GM23248 (cell line): ENCODE data around the gene IL31. TPM values are rescaled to one million over a fixed set of nuclear protein-coding genes. Genes with fewer than 3 reads are reported as not detected.

Experiments used
- DNase-seq: peaks from one replicate; pipeline ENCODE4 v3.0.0-alpha.2; 2015
- H2AFZ ChIP-seq: fragments of 200-600 bp; sonication (generic); 2 replicates; pipeline ENCODE4 v1.6.1; 2016; ENCODE audit warnings: antibody characterized with exemption
- H3F3A ChIP-seq: fragments of 200-600 bp; sonication (generic); 2 replicates; pipeline ENCODE4 v1.6.1; 2016; ENCODE audit warnings: mild to moderate bottlenecking, antibody characterized with exemption, mixed run types; ENCODE audit not compliant: insufficient read depth
- H3K27ac ChIP-seq: fragments of 200-600 bp; sonication (generic); 2 replicates; pipeline ENCODE4 v1.5.1; 2016; ENCODE audit warnings: mild to moderate bottlenecking
- H3K27me3 ChIP-seq: fragments of 200-600 bp; sonication (generic); replicated peaks from 2 replicates; pipeline ENCODE4 v1.6.1; 2016; ENCODE audit warnings: mild to moderate bottlenecking; ENCODE audit not compliant: insufficient read depth
- H3K36me3 ChIP-seq: fragments of 200-600 bp; sonication (generic); 2 replicates; pipeline ENCODE4 v1.6.1; 2016; ENCODE audit warnings: low read depth, mild to moderate bottlenecking
- H3K4me1 ChIP-seq: fragments of 200-600 bp; sonication (generic); 2 replicates; pipeline ENCODE4 v1.6.1; 2016; ENCODE audit warnings: mild to moderate bottlenecking; ENCODE audit not compliant: insufficient read depth
- H3K4me2 ChIP-seq: fragments of 200-600 bp; sonication (generic); one replicate; pipeline ENCODE4 v1.6.1; 2016; ENCODE audit warnings: mild to moderate bottlenecking; ENCODE audit not compliant: unreplicated experiment
- H3K4me3 ChIP-seq: fragments of 200-600 bp; sonication (generic); 2 replicates; pipeline ENCODE4 v1.5.1; 2016; ENCODE audit warnings: mild to moderate bottlenecking
- H3K79me2 ChIP-seq: fragments of 200-600 bp; sonication (generic); 2 replicates; pipeline ENCODE4 v1.6.1; 2016; ENCODE audit warnings: mild to moderate bottlenecking; ENCODE audit not compliant: insufficient read depth
- H3K9ac ChIP-seq: fragments of 200-600 bp; sonication (generic); 2 replicates; pipeline ENCODE4 v1.6.1; 2016; ENCODE audit warnings: mild to moderate bottlenecking
- H3K9me2 ChIP-seq: fragments of 200-600 bp; sonication (generic); 2 replicates; pipeline ENCODE4 v1.6.1; 2016; ENCODE audit warnings: mixed run types, mild to moderate bottlenecking, moderate library complexity; ENCODE audit not compliant: insufficient read depth
- H3K9me3 ChIP-seq: fragments of 200-600 bp; sonication (generic); one replicate; pipeline ENCODE4 v1.6.1; 2017; ENCODE audit warnings: low read depth
- H4K20me1 ChIP-seq: fragments of 200-600 bp; sonication (generic); 2 replicates; pipeline ENCODE4 v1.6.0; 2016; ENCODE audit not compliant: insufficient read depth
- EZH2 ChIP-seq: fragments of 200-600 bp; sonication (generic); IDR thresholded peaks from 2 replicates; pipeline ENCODE4 v1.6.1; 2018; ENCODE audit warnings: antibody characterized with exemption, mild to moderate bottlenecking; ENCODE audit not compliant: insufficient read depth, poor library complexity, severe bottlenecking
- EZH2phosphoT487 ChIP-seq: fragments of 200-600 bp; sonication (generic); IDR thresholded peaks from 2 replicates; pipeline ENCODE4 v1.6.1; 2018; ENCODE audit warnings: antibody characterized with exemption, moderate library complexity, mild to moderate bottlenecking, low read depth; ENCODE audit not compliant: insufficient read depth
- WGBS, 2 experiments: methylation state at CpG; one replicate each; pipeline ENCODE4 v1.1.6; 2015 to 2017; ENCODE audit warnings: low lambda C conversion rate in 2 of 2, low coverage in 1 of 2; ENCODE audit errors: missing lambda C conversion rate in 2 of 2; 5-methylcytosine and 5-hydroxymethylcytosine counted together
- in situ Hi-C: fragments of 300-500 bp; cut with MboI; formaldehyde crosslinking; loops from 2 replicates; pipeline ENCODE4 v1.15.0; 2020
- polyA plus RNA-seq: library from polyadenylated mRNA; unstranded; fragments of >200 nt; fragmentation: Nextera tagmentation; extraction: Ambion mirVana; gene quantifications from 2 replicates; pipeline ENCODE4 v1.2.1, GENCODE V29; 2016
- total RNA-seq: library from RNA; depleted of rRNA; stranded (reverse); fragments of >200 nt; shearing (Covaris generic); gene quantifications from 2 replicates; pipeline ENCODE4 v1.2.3, GENCODE V29; 2014

The IL31 gene
- total and polyA plus RNA-seq, 2 experiments from 2014 or later = not detected

- in situ Hi-C loops = no loop called here
- Histone ChIP-seq H3K4me1 (no peaks in the 10 kb centered on the region), H2AFZ (no peak overlapping the region), H4K20me1 (no peaks in the 10 kb centered on the region), H3K9me3 (no peaks in the 10 kb centered on the region), H3K9me2 (no peaks in the 10 kb centered on the region), H3K36me3 (no peaks in the 10 kb centered on the region), H3K27ac (no peak overlapping the region), H3K4me3 (no peak overlapping the region), H3K4me2 (no peak overlapping the region), H3F3A (no peaks in the 10 kb centered on the region), H3K9ac (no peak overlapping the region), H3K27me3 (no peaks in the 10 kb centered on the region), H3K79me2 (no peaks in the 10 kb centered on the region)
- DNase-seq = no peak
- WGBS, 2 experiments = 93 to 96% methylated on average over 15 of the region's 15 CpGs
- TF ChIP-seq EZH2phosphoT487 = no peak
- no peak for TF ChIP-seq EZH2
Measured at GRCh38 chr12:122139266-122139665, 34.8 kb downstream of the IL31 start.

DNA sequence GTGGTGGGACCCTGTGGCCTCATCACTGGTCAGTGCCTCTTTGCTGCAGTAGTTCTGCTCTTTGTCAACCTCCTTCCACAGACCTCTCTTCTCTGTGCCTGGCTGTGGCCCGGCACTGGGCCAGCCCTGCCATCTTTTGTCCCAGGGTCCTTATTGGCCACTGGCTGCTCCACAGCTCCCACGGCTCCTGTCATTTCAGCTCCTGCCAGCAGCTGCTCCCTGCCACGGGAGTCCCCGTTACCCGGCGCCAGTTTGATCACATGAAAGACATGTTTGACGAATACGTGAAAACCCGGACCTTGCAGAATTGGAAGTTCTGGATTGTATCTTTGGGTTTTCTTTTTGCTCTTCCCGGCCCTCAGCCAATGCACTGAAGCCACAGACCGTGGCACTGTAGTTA is 35.4 kb downstream of the IL31 start:
- in situ Hi-C loops = no loop called here
- Histone ChIP-seq H3K4me2 (no peak overlapping the region), H3K79me2 (no peaks in the 10 kb centered on the region), H3K4me3 (no peak overlapping the region), H4K20me1 (no peaks in the 10 kb centered on the region), H2AFZ (no peak overlapping the region), H3K4me1 (no peaks in the 10 kb centered on the region), H3K9me2 (no peaks in the 10 kb centered on the region), H3K9ac (no peak overlapping the region), H3K27me3 (no peaks in the 10 kb centered on the region), H3K36me3 (no peaks in the 10 kb centered on the region), H3K9me3 (no peaks in the 10 kb centered on the region), H3F3A (no peaks in the 10 kb centered on the region), H3K27ac (no peak overlapping the region)
- no peak for DNase-seq
- no peak for TF ChIP-seq EZH2
- TF ChIP-seq EZH2phosphoT487 = no peak
- WGBS, 2 experiments = 88 to 92% methylated on average over 11 of the region's 11 CpGs

DNA sequence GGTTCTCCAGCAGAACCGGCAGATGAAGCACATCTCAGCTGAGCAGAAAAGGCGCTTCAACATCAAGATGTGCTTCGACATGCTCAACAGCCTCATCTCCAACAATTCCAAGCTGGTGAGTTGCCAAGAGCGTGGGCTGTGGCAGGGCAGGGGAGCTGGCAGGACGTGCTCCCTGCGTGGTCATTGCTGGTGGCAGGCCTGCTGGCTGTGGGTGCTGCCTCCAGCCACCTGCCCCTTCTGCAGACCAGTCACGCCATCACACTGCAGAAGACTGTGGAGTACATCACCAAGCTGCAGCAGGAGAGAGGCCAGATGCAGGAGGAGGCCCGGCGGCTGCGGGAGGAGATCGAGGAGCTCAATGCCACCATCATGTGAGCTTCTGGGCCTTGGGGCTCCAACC is 35.8 kb downstream of the IL31 start:
- no peak for DNase-seq

GRCh38 chr12:122137681-122138080 is 36.3 kb downstream of the IL31 start:
- no peak overlapping the region for H3K9ac ChIP-seq
- no peaks in the 10 kb centered on the region for H3F3A ChIP-seq
- no peaks in the 10 kb centered on the region for H3K79me2 ChIP-seq
- H3K36me3 ChIP-seq = peaks cover 4% of the 10 kb centered on the region; the same call in 1 of the 2 replicates
- no peak overlapping the region for H3K4me3 ChIP-seq
- TF ChIP-seq EZH2 (no peak), EZH2phosphoT487 (no peak)
- H4K20me1 ChIP-seq = no peaks in the 10 kb centered on the region
- no peak for DNase-seq
- in situ Hi-C loops = no loop called here
- H3K27me3 ChIP-seq = no peaks in the 10 kb centered on the region
- no peaks in the 10 kb centered on the region for H3K4me1 ChIP-seq
- H3K4me2 ChIP-seq = no peak overlapping the region
- WGBS, 2 experiments = 76 to 78% methylated on average over 8 to 10 of the region's 11 CpGs
- no peak overlapping the region for H2AFZ ChIP-seq
- H3K27ac ChIP-seq = no peak overlapping the region
- H3K9me2 ChIP-seq = no peaks in the 10 kb centered on the region
- H3K9me3 ChIP-seq = no peaks in the 10 kb centered on the region

More for the DNA sequence above, 35.8 kb downstream of the IL31 start:
- no peak overlapping the region for H3K27ac ChIP-seq
- H3K79me2 ChIP-seq = no peaks in the 10 kb centered on the region
- in situ Hi-C loops = no loop called here
- H3K9ac ChIP-seq = no peak overlapping the region
- WGBS, 2 experiments = 86 to 87% methylated on average over 10 of the region's 11 CpGs
- no peak overlapping the region for H2AFZ ChIP-seq
- no peaks in the 10 kb centered on the region for H3K27me3 ChIP-seq
- no peak overlapping the region for H3K4me3 ChIP-seq
- no peak overlapping the region for H3K4me2 ChIP-seq
- no peaks in the 10 kb centered on the region for H4K20me1 ChIP-seq
- TF ChIP-seq EZH2 (no peak), EZH2phosphoT487 (no peak)
- H3K9me3 ChIP-seq = no peaks in the 10 kb centered on the region
- no peaks in the 10 kb centered on the region for H3K9me2 ChIP-seq
- H3K36me3 ChIP-seq = no peaks in the 10 kb centered on the region
- no peaks in the 10 kb centered on the region for H3K4me1 ChIP-seq
- no peaks in the 10 kb centered on the region for H3F3A ChIP-seq

GRCh38 chr12:122137229-122137628 is 36.8 kb downstream of the IL31 start:
- H3K4me2 ChIP-seq = no peak overlapping the region
- H3K79me2 ChIP-seq = no peaks in the 10 kb centered on the region
- no peak overlapping the region for H3K9ac ChIP-seq
- WGBS, 2 experiments = 79 to 83% methylated on average over 10 of the region's 10 CpGs
- no peaks in the 10 kb centered on the region for H3K4me1 ChIP-seq
- peaks cover 7% of the 10 kb centered on the region; the same call in 1 of the 2 replicates for H3K36me3 ChIP-seq
- no peaks in the 10 kb centered on the region for H3F3A ChIP-seq
- H4K20me1 ChIP-seq = no peaks in the 10 kb centered on the region
- no peaks in the 10 kb centered on the region for H3K9me2 ChIP-seq
- H2AFZ ChIP-seq = no peak overlapping the region
- no peak overlapping the region for H3K27ac ChIP-seq
- DNase-seq = no peak
- H3K4me3 ChIP-seq = no peak overlapping the region
- in situ Hi-C loops = no loop called here
- H3K9me3 ChIP-seq = no peaks in the 10 kb centered on the region
- H3K27me3 ChIP-seq = no peaks in the 10 kb centered on the region
- TF ChIP-seq EZH2 = no peak
- no peak for TF ChIP-seq EZH2phosphoT487
